WI38 (cell line): ENCODE data around the gene C9orf78.

Source experiments
- H3K4me3 ChIP-seq: 2 replicates; pipeline ENCODE4 v1.5.1; 2011; ENCODE audit warnings: low read depth, mild to moderate bottlenecking, control low read depth, low read length
- CTCF ChIP-seq: IDR thresholded peaks from 2 replicates; pipeline ENCODE4 v1.5.1; 2012; ENCODE audit warnings: low read depth, mild to moderate bottlenecking, control low read depth, low read length

The C9orf78 gene

DNA sequence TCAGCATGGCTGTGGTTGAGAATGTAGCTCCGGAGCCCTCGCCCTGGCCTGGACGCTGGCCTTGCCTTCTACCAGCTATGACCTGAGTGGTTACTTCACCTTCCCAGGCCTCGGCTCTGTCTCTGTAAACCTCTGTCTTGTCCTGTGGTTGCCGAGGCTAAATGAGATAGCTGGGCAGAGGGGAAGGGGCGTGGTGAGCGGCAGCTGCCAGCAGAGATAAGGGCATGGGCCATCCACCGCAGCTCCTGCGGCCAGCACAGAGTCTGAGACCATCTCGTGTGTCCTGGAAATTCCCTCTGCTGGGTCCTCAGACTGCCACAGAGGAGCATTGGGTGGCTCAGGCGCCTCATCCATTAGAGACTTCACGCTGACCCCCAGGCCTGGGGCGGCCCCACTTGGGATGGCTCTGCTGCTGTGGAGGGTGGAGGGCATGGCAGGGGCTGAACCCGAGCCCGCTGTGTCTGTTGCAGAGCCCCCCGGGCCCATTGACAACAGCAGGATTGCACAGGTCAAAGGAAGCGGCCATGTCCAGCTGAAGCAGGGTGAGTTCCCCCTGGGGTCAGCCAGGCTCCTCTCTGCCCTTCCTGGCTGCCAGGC is 44.1 kb upstream of the C9orf78 start:
- H3K4me3 ChIP-seq = no peak overlapping the region
- no peak for TF ChIP-seq CTCF

GRCh38 chr9:129878291-129878690 is 43.2 kb upstream of the C9orf78 start:
- no peak for TF ChIP-seq CTCF
- no peak overlapping the region for H3K4me3 ChIP-seq

DNA sequence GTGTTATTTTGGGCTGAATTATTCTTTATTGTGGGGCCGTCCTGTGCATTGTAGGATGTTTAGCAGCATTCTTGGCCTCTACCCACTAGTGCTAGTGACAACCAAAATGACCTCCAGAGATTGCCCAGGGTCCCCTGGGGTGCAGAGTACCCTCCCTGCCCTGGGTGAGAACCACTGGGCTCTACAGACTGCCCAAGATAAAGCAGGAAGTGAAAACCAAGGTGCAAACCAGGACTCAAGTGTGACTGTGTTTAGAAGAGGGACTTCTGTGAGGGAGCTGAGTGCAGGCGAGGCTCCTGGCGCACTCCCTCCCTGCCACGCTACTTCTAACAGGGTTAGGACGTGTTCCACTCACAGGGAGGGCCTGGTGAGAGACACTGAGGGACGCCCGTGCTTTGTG is 41.7 kb upstream of the C9orf78 start:
- no peak for TF ChIP-seq CTCF
- H3K4me3 ChIP-seq = no peak overlapping the region

- H3K4me3 ChIP-seq = no peak overlapping the region
- TF ChIP-seq CTCF = no peak
Measured at GRCh38 chr9:129875687-129876395, 40.8 kb upstream of the C9orf78 start.

GRCh38 chr9:129875181-129875611 is 40.1 kb upstream of the C9orf78 start:
- TF ChIP-seq CTCF = no peak
- no peak overlapping the region for H3K4me3 ChIP-seq

DNA sequence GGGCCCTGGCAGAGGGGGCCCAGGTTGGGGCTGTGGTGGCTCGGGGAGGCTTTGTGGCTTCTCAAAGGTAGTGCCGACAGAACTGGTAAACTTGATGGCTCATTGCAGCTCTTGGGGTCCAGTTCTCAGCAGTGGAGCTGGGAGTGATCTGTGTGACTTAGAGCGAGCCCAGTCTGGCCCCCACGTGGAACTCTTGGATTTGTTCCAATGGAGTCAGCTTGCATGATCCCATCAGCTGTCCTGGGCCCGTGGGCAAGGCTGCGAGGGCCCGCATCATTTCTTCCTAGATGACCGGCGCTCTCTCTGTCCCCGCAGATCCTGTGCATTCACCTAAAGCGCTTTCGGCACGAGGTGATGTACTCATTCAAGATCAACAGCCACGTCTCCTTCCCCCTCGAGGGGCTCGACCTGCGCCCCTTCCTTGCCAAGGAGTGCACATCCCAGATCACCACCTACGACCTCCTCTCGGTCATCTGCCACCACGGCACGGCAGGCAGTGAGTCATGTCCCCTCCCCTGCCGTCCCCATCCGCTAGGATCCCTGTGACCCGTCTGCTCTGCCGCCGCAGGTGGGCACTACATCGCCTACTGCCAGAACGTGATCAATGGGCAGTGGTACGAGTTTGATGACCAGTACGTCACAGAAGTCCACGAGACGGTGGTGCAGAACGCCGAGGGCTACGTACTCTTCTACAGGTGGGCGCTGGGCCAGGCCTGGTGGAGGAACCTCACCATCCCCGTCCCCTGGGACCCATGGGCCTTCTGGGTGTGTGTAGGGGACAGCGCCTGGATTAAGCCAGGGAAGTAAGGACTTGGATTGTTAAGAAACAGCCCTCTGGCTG is 39.4 kb upstream of the C9orf78 start:
- no peak overlapping the region for H3K4me3 ChIP-seq
- no peak for TF ChIP-seq CTCF

DNA sequence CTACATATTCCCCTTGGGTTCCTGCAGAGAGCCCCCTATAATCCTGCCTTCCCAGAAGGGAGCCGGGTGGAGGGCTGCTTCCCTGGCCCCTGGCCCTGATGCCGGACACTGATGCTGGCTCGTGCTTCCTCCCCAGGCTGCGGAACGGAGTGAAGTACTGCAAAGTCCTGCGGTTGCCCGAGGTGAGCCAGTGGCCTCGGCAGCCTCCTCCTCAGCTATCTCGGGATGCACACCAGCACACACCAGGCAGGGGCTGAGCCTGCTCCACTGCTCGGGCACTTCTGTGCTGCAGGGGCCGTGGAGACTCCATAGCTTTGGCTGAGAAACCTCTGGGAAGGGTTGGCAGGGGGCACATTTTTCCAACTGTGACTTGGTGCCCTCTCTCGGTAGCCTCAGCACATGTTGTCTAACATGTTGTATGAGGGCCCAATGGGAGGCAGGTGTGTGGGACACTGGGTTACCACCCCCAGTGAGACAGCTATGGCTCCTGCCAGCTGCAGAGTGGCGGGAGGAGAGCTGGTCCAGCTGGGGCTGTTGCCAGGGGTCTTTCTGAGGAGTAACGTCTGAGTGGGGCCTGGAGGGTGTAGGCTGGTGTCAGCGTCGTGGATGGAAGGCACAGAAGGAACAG is 38.6 kb upstream of the C9orf78 start:
- TF ChIP-seq CTCF = no peak
- H3K4me3 ChIP-seq = no peak overlapping the region
